ENCODE data around the gene AKR1C8. TPM values are rescaled to one million over a fixed set of nuclear protein-coding genes. Genes with fewer than 3 reads are reported as not detected.
A peak's percentile ranks its signal among the peaks of the same experiment; 100 is the strongest.
"Not testable (repeated sequence)": the region's sequence is repeated elsewhere in the genome, so short reads cannot be mapped to it uniquely, and the experiment has no call there.

Gene AKR1C8
- total and polyA plus RNA-seq, 9 of the 15 experiments (the other 6 are each of a cell fraction or from before 2014, with no cell fraction given): 0.03 to 0.29 (median 0.08) TPM

DNA sequence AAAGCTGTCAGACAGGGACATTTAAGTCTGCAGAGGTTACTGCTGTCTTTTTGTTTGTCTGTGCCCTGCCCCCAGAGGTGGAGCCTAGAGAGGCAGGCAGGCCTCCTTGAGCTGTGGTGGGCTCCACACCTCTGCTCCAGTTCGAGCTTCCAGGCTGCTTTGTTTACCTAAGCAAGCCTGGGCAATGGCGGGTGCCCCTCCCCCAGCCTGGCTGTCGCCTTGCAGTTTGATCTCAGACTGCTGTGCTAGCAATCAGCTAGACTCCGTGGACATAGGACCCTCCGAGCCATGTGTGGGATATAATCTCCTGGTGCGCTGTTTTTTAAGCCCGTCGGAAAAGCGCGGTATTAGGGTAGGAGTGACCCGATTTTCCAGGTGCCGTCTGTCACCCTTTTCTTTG, 4.4 kb downstream of the AKR1C8 start:
- H2AFZ ChIP-seq (ENCODE audit: low read depth, low read length); H3K4me2 ChIP-seq (ENCODE audit: insufficient read depth, low read length); H3K9ac ChIP-seq (ENCODE audit: insufficient read depth in 1 of 2, low read depth in 2 of 2, low read length in 2 of 2); DNase-seq (ENCODE audit: extremely low read depth in 1 of 4, low spot score in 3 of 4); CTCF ChIA-PET (ENCODE audit: low intra/inter-chr PET ratio); FAIRE-seq; intact Hi-C loops (cut with micrococcal nuclease); ATAC-seq; H3K36me3 ChIP-seq (ENCODE audit: control insufficient read depth, insufficient read depth, low read length); H4K20me1 ChIP-seq (replicated peaks; ENCODE audit: control insufficient read depth, insufficient read depth, low read length); H3K4me1 ChIP-seq (replicated peaks in 1 of 2; ENCODE audit: control insufficient read depth in 2 of 2, insufficient read depth in 2 of 2, low read length in 2 of 2); H3K9me1 ChIP-seq (ENCODE audit: control insufficient read depth, insufficient read depth, low read length); H3K4me3 ChIP-seq; H3K27me3 ChIP-seq (ENCODE audit: control insufficient read depth in 2 of 2, insufficient read depth in 2 of 2, low read length in 2 of 2); H3K27ac ChIP-seq (ENCODE audit: extremely low read depth, low read depth, low read length); BruUV-seq (replicated peaks); in situ Hi-C loops (cut with MboI); H3K79me2 ChIP-seq (ENCODE audit: control insufficient read depth, insufficient read depth, low read length); H3K9me3 ChIP-seq (replicated peaks; ENCODE audit: control insufficient read depth, insufficient read depth, low read depth, low read length); POLR2A ChIA-PET: not testable (repeated sequence)
- 57% methylated on average over 10 of the region's 12 CpGs for WGBS (ENCODE audit: insufficient coverage, low coverage, missing lambda C conversion rate)

DNA sequence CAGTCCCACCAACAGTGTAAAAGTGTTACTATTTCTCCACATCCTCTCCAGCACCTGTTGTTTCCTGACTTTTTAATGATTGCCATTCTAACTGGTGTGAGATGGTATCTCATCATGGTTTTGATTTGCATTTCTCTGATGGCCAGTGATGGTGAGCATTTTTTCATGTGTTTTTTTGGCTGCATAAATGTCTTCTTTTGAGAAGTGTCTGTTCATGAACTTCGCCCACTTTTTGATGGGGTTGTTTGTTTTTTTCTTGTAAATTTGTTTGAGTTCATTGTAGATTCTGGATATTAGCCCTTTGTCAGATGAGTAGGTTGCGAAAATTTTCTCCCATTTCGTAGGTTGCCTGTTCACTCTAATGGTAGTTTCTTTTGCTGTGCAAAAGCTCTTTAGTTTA, 9.4 kb downstream of the AKR1C8 start:
- H4K20me1 ChIP-seq (replicated peaks; ENCODE audit: control insufficient read depth, insufficient read depth, low read length); H3K36me3 ChIP-seq (ENCODE audit: control insufficient read depth, insufficient read depth, low read length); H2AFZ ChIP-seq (ENCODE audit: low read depth, low read length); BruUV-seq (replicated peaks); DNase-seq (ENCODE audit: extremely low read depth in 1 of 4, low spot score in 3 of 4); H3K27ac ChIP-seq (ENCODE audit: extremely low read depth, low read depth, low read length); intact Hi-C loops (cut with micrococcal nuclease); H3K9me3 ChIP-seq (replicated peaks; ENCODE audit: control insufficient read depth, insufficient read depth, low read depth, low read length); H3K4me1 ChIP-seq (replicated peaks in 1 of 2; ENCODE audit: control insufficient read depth in 2 of 2, insufficient read depth in 2 of 2, low read length in 2 of 2); H3K9ac ChIP-seq (ENCODE audit: insufficient read depth in 1 of 2, low read depth in 2 of 2, low read length in 2 of 2); CTCF ChIA-PET (ENCODE audit: low intra/inter-chr PET ratio); H3K79me2 ChIP-seq (ENCODE audit: control insufficient read depth, insufficient read depth, low read length); H3K4me3 ChIP-seq; FAIRE-seq; in situ Hi-C loops (cut with MboI); H3K4me2 ChIP-seq (ENCODE audit: insufficient read depth, low read length); H3K9me1 ChIP-seq (ENCODE audit: control insufficient read depth, insufficient read depth, low read length); ATAC-seq; POLR2A ChIA-PET; H3K27me3 ChIP-seq (ENCODE audit: control insufficient read depth in 2 of 2, insufficient read depth in 2 of 2, low read length in 2 of 2): not testable (repeated sequence)
- 50% methylated on average over 1 of the region's 3 CpGs for WGBS (ENCODE audit: insufficient coverage, low coverage, missing lambda C conversion rate)
- TF ChIP-seq, protein P1, sequence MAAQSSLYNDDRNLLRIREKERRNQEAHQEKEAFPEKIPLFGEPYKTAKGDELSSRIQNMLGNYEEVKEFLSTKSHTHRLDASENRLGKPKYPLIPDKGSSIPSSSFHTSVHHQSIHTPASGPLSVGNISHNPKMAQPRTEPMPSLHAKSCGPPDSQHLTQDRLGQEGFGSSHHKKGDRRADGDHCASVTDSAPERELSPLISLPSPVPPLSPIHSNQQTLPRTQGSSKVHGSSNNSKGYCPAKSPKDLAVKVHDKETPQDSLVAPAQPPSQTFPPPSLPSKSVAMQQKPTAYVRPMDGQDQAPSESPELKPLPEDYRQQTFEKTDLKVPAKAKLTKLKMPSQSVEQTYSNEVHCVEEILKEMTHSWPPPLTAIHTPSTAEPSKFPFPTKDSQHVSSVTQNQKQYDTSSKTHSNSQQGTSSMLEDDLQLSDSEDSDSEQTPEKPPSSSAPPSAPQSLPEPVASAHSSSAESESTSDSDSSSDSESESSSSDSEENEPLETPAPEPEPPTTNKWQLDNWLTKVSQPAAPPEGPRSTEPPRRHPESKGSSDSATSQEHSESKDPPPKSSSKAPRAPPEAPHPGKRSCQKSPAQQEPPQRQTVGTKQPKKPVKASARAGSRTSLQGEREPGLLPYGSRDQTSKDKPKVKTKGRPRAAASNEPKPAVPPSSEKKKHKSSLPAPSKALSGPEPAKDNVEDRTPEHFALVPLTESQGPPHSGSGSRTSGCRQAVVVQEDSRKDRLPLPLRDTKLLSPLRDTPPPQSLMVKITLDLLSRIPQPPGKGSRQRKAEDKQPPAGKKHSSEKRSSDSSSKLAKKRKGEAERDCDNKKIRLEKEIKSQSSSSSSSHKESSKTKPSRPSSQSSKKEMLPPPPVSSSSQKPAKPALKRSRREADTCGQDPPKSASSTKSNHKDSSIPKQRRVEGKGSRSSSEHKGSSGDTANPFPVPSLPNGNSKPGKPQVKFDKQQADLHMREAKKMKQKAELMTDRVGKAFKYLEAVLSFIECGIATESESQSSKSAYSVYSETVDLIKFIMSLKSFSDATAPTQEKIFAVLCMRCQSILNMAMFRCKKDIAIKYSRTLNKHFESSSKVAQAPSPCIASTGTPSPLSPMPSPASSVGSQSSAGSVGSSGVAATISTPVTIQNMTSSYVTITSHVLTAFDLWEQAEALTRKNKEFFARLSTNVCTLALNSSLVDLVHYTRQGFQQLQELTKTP (IDR thresholded peaks at IDR 0.05; ENCODE audit: low read depth in 1 of 2, partially characterized antibody in 2 of 2): peak in 1 of 2 experiments; percentile 96

Data from K562 (cell line).